Fibroblast of gingiva (primary cell): ENCODE measurements around the gene RNF5.
"Not testable (repeated sequence)": the region's sequence is repeated elsewhere in the genome, so short reads cannot be mapped to it uniquely, and the experiment has no call there.

ENCODE experiments used
- DNase-seq: peaks from one replicate; pipeline ENCODE4 v3.0.0-alpha.2; 2011; ENCODE audit warnings: low read depth

RNF5 gene

GRCh38 chr6:32177788-32178546 is at the start of gene RNF5:
Gene RNF5 (plus strand): TSS chr6:32178405. CDS start chr6:32178512, 107 bp downstream.
- DNase-seq, result peak; percentile 100

- no peak for DNase-seq
Observed at GRCh38 chr6:32128751-32129296, 49.4 kb upstream of the RNF5 start.

GRCh38 chr6:32129297-32130088 is 48.7 kb upstream of the RNF5 start:
- no peak for DNase-seq

- DNase-seq, result no peak
Observed at GRCh38 chr6:32131439-32131948, 46.7 kb upstream of the RNF5 start.

GRCh38 chr6:32132110-32132509 is 46.1 kb upstream of the RNF5 start:
- no peak for DNase-seq

- DNase-seq, result no peak
Observed at GRCh38 chr6:32133786-32134185, 44.4 kb upstream of the RNF5 start.

GRCh38 chr6:32137454-32137853 is 40.8 kb upstream of the RNF5 start:
- DNase-seq, result no peak

- DNase-seq, result no peak
Observed at GRCh38 chr6:32139590-32139989, 38.6 kb upstream of the RNF5 start.

- DNase-seq, result no peak
Observed at GRCh38 chr6:32140420-32141046, 37.7 kb upstream of the RNF5 start.

GRCh38 chr6:32144238-32144637 is 34.0 kb upstream of the RNF5 start:
- not testable (repeated sequence) for DNase-seq

- no peak for DNase-seq
Observed at GRCh38 chr6:32146287-32146686, 31.9 kb upstream of the RNF5 start.

GRCh38 chr6:32146687-32147086 is 31.5 kb upstream of the RNF5 start:
- DNase-seq, result no peak

- DNase-seq, result no peak
Observed at GRCh38 chr6:32147401-32148132, 30.6 kb upstream of the RNF5 start.

GRCh38 chr6:32148289-32149091 is 29.7 kb upstream of the RNF5 start:
- DNase-seq, result no peak

GRCh38 chr6:32149092-32149755 is 29.0 kb upstream of the RNF5 start:
- no peak for DNase-seq

GRCh38 chr6:32149932-32150870 is 28.0 kb upstream of the RNF5 start:
- no peak for DNase-seq

GRCh38 chr6:32151181-32151862 is 26.9 kb upstream of the RNF5 start:
- DNase-seq, result no peak
